HEK293T (cell line): ENCODE data around the gene SLCO4C1.
A peak's percentile ranks its signal among the peaks of the same experiment; 100 is the strongest.

ENCODE experiments used
- CTCF ChIA-PET: fragments of 350-600 bp; formaldehyde crosslinking; extraction: SDS; loops from one replicate; lab custom pipeline; 2021; ENCODE audit warnings: antibody characterized with exemption, inconsistent platforms; lab: Yijun Ruan, JAX
- POLR2A ChIA-PET: fragments of 350-600 bp; formaldehyde crosslinking; extraction: SDS; loops from one replicate; lab custom pipeline; 2020; ENCODE audit warnings: antibody characterized with exemption, inconsistent platforms; lab: Yijun Ruan, JAX
- DNase-seq: peaks from one replicate; pipeline ENCODE4 v3.0.0; 2012; ENCODE audit warnings: mixed read lengths; ENCODE audit errors: extremely low spot score
- ARNT ChIP-seq: fragments of 450-650 bp; IDR thresholded peaks from 2 replicates; pipeline ENCODE4 v1.6.1; 2017; ENCODE audit warnings: mild to moderate bottlenecking
- BHLHE40 ChIP-seq: fragments of 450-650 bp; IDR thresholded peaks from 2 replicates; pipeline ENCODE4 v1.6.1; 2016; ENCODE audit warnings: mild to moderate bottlenecking, moderate library complexity, borderline replicate concordance
- CTBP1 ChIP-seq: fragments of 450-650 bp; IDR thresholded peaks from 2 replicates; pipeline ENCODE4 v1.6.1; 2016; ENCODE audit warnings: borderline replicate concordance
- ELF4 ChIP-seq: fragments of 450-650 bp; IDR thresholded peaks from 2 replicates; pipeline ENCODE4 v1.6.1; 2017; ENCODE audit warnings: antibody characterized with exemption
- FOXA1 ChIP-seq: fragments of 450-650 bp; IDR thresholded peaks from 2 replicates; pipeline ENCODE4 v1.6.1; 2016; ENCODE audit warnings: mild to moderate bottlenecking
- FOXK2 ChIP-seq: fragments of 450-650 bp; IDR thresholded peaks from 2 replicates; pipeline ENCODE4 v1.6.1; 2016; ENCODE audit warnings: mild to moderate bottlenecking
- FOXM1 ChIP-seq: fragments of 450-650 bp; IDR thresholded peaks from 2 replicates; pipeline ENCODE4 v1.6.1; 2017; ENCODE audit warnings: mild to moderate bottlenecking, borderline replicate concordance
- HDGF ChIP-seq: fragments of 450-650 bp; IDR thresholded peaks from 2 replicates; pipeline ENCODE4 v1.6.1; 2017; ENCODE audit warnings: antibody characterized with exemption, borderline replicate concordance
- L3MBTL2 ChIP-seq: fragments of 450-650 bp; conservative IDR thresholded peaks from 2 replicates; pipeline ENCODE4 v1.6.1; 2016; ENCODE audit warnings: mild to moderate bottlenecking
- LEF1 ChIP-seq: fragments of 450-650 bp; IDR thresholded peaks from 2 replicates; pipeline ENCODE4 v1.6.1; 2017; ENCODE audit warnings: mild to moderate bottlenecking, borderline replicate concordance
- NFRKB ChIP-seq: fragments of 450-650 bp; IDR thresholded peaks from 2 replicates; pipeline ENCODE4 v1.6.1; 2016; ENCODE audit warnings: mild to moderate bottlenecking, moderate library complexity
- PKNOX1 ChIP-seq: fragments of 450-650 bp; IDR thresholded peaks from 2 replicates; pipeline ENCODE4 v1.6.1; 2016
- SP1 ChIP-seq: fragments of 450-650 bp; IDR thresholded peaks from 2 replicates; pipeline ENCODE4 v1.6.1; 2017
- SUZ12 ChIP-seq: fragments of 450-650 bp; IDR thresholded peaks from 2 replicates; pipeline ENCODE4 v1.6.1; 2016; ENCODE audit warnings: mild to moderate bottlenecking
- TARDBP ChIP-seq: fragments of 450-650 bp; IDR thresholded peaks from 2 replicates; pipeline ENCODE4 v1.6.1; 2016
- ZNF384 ChIP-seq: fragments of 450-650 bp; IDR thresholded peaks from 2 replicates; pipeline ENCODE4 v1.6.1; 2016

The SLCO4C1 gene

GRCh38 chr5:102226321-102226720 lies 69.8 kb downstream of the SLCO4C1 start:
- DNase-seq, result no peak
- ChIA-PET POLR2A (no interaction called here), CTCF (no interaction called here)
- no peak for TF ChIP-seq HDGF
- no peak for TF ChIP-seq BHLHE40

- TF ChIP-seq ZNF384, result peak; percentile 91
- TF ChIP-seq ELF4, result no peak
- POLR2A ChIA-PET, result no interaction called here
- CTCF ChIA-PET, result interaction anchor here (0.6 to 0.7 kb wide), 2 partner anchors 1004 to 1547 kb away, joined by 3 read pairs; no protein-coding TSS in a partner anchor
- peak; percentile 14 for DNase-seq
Observed at GRCh38 chr5:102223542-102224477, 72.3 kb downstream of the SLCO4C1 start.

- TF ChIP-seq SUZ12, result no peak
- TF ChIP-seq ELF4, result no peak
- TF ChIP-seq HDGF, result no peak
- TF ChIP-seq NFRKB, result no peak
- no peak for TF ChIP-seq L3MBTL2
- no peak for TF ChIP-seq FOXK2
- TF ChIP-seq SP1, result no peak
- TF ChIP-seq FOXA1, result no peak
- TF ChIP-seq ARNT, result no peak
- ChIA-PET POLR2A (no interaction called here), CTCF (no interaction called here)
- no peak for DNase-seq
Observed at GRCh38 chr5:102222772-102223171, 73.3 kb downstream of the SLCO4C1 start.

GRCh38 chr5:102221949-102222348 lies 74.1 kb downstream of the SLCO4C1 start:
- ChIA-PET POLR2A (no interaction called here), CTCF (no interaction called here)
- DNase-seq, result no peak
- TF ChIP-seq ZNF384 (no peak), FOXM1 (no peak), TARDBP (no peak), ELF4 (no peak), SUZ12 (no peak), FOXA1 (no peak), L3MBTL2 (no peak), LEF1 (no peak), PKNOX1 (no peak), ARNT (no peak), FOXK2 (no peak), HDGF (no peak), NFRKB (no peak), CTBP1 (no peak), BHLHE40 (no peak)

- no peak for DNase-seq
- ChIA-PET CTCF (no interaction called here), POLR2A (no interaction called here)
- TF ChIP-seq L3MBTL2 (no peak), PKNOX1 (no peak), FOXK2 (no peak), TARDBP (no peak), FOXA1 (no peak), HDGF (no peak), BHLHE40 (no peak), NFRKB (no peak)
Observed at GRCh38 chr5:102218159-102218558, 77.9 kb downstream of the SLCO4C1 start.

GRCh38 chr5:102216678-102217077 lies 79.4 kb downstream of the SLCO4C1 start:
- no peak for TF ChIP-seq SP1
- no peak for TF ChIP-seq TARDBP
- no peak for TF ChIP-seq FOXA1
- TF ChIP-seq ARNT, result no peak
- POLR2A ChIA-PET, result no interaction called here
- CTCF ChIA-PET, result no interaction called here
- DNase-seq, result no peak

- POLR2A ChIA-PET, result no interaction called here
- no peak for DNase-seq
- CTCF ChIA-PET, result no interaction called here
- TF ChIP-seq FOXK2, result no peak
- no peak for TF ChIP-seq TARDBP
- TF ChIP-seq ARNT, result no peak
- no peak for TF ChIP-seq PKNOX1
- TF ChIP-seq ZNF384, result no peak
- TF ChIP-seq CTBP1, result no peak
- no peak for TF ChIP-seq NFRKB
- no peak for TF ChIP-seq L3MBTL2
- no peak for TF ChIP-seq SP1
- TF ChIP-seq ELF4, result no peak
- TF ChIP-seq HDGF, result no peak
- TF ChIP-seq LEF1, result no peak
Observed at GRCh38 chr5:102211165-102211564, 84.9 kb downstream of the SLCO4C1 start.
